HG03439 (cell line): Measurements from ENCODE around the gene UCHL5.
A peak's percentile ranks its signal among the peaks of the same experiment; 100 is the strongest.
"Not testable (repeated sequence)": the region's sequence is repeated elsewhere in the genome, so short reads cannot be mapped to it uniquely, and the experiment has no call there.

ENCODE experiments used
- ATAC-seq: cut with Tn5 transposase; IDR thresholded peaks from one replicate; pipeline ENCODE4 v1.9.1; 2021; ENCODE audit warnings: mild to moderate bottlenecking, moderate library complexity; ENCODE audit not compliant: unreplicated experiment

UCHL5 gene

DNA sequence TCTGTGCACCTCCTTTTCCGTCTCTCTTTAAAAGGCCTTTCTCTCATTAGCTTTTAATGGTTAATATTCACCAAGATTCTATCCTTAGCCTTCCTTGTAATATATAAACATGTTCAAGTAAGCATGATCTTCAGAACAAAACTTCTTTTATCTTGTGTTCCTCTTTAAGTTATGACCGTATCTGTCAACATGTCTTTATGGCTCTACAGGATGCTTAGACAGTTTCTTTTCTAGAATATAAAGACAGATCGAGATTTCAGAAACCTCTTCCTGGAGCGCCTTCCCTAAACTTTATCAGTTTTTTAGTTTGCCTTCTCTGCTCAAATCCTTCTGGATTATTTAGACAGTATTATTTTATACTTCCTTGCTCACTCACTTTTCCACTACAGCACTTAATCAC is 7.4 kb upstream of the UCHL5 start:
- ATAC-seq, result no peak

DNA sequence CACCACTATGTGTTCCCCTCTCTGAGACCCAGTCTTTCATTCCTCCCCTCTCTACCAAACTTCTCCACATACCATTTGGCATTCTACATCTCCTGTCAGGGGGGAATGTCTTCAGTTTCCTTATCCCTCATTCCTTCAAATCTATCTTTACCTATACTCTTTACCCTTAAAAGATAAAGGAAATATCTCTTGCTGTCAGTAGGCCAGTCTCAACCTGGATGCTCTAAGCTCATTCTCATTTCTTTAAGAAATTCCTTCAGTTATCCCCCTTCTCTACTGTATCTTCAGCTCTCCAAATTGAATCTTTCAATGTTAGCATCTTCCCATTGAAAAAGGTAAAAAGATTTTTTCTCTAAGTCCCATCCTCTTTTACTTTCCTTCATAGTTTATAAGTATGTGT is 6.8 kb upstream of the UCHL5 start:
- no peak for ATAC-seq

DNA sequence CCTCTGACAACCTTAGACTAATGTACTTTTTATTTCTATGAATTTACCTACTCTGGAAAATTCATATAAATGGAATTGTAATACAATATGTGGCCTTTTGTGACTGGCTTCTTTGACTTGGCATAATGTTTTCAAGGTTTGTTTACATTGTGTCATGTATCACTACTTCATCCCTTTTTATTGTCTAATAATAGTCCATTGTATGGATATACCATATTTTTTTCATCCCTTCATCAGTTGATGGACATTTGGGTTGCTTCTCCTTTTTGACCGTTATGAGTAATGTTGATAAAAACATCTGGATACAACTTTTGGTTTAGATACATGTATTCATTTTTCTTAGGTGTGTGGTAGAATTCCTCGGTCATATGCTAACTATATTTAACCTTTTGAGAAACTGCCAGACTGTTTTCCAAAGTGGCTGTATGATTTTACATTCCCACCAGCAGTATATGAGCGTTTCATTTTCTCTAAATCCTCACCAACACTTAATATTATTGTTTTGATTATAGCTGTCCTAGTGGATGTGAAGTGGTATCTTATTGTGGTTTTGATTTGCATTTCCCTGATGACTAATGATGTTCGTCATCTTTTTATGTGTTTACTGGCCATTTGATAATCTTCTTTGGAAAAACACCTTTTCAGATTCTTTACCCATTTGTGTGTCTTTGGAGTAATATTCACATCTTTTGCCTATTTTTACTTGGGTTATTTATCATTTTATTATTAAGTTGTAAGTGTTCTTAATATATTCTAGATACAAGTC is 3.7 kb upstream of the UCHL5 start:
- ATAC-seq, result no peak

DNA sequence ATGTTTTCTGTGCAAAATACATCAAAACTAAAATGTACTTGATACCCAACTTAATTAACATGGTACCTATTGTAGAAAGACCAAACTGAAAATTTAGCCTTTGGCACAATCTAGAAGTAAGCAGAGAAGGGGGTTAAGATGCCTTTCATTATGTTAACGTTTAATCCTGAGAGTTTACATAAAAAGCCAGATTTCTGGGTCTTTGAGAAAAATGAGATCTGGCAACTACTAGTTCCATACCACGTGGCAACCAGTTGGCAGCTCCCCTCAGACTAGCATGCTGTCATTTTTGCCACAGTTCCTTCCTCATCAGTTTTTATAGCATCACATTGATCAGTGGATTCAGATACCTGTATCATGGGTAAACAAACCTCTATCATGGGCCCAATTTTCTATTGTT is 1.8 kb upstream of the UCHL5 start:
- ATAC-seq, result no peak

DNA sequence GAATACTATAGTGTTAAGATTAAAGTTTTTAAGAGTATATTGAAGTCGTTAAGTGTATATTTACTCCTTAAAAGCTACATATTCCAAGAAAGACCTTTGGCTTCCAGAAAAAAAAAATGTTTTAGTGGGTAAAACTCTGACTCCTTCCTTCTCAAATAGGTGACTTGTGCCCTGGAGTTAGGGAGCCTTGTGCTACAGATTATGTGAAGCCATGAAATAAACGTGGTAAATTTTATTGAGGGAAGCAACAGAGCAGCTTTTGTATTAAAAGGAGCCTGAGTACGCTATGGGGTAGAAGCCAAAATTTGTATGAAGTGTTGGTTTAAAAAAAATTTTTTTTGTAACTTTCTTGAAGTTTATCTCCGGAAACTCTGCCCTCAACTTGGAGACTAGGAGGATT is 1.2 kb upstream of the UCHL5 start:
- no peak for ATAC-seq

DNA sequence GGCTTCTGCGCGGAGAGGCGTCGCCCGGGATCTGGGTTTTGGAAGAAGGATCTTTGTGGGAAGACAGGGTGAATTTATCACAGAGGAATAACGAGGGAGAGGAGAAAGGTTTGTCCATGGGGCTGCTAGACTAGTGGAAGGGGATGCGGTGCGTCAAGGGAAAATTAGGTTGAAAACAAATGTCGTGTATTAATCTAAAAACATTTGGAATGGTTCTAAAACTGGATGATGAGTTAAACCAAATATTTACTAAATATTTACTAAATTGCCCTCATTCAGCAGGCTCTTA is 899 bp upstream of the UCHL5 start:
- no peak for ATAC-seq

DNA sequence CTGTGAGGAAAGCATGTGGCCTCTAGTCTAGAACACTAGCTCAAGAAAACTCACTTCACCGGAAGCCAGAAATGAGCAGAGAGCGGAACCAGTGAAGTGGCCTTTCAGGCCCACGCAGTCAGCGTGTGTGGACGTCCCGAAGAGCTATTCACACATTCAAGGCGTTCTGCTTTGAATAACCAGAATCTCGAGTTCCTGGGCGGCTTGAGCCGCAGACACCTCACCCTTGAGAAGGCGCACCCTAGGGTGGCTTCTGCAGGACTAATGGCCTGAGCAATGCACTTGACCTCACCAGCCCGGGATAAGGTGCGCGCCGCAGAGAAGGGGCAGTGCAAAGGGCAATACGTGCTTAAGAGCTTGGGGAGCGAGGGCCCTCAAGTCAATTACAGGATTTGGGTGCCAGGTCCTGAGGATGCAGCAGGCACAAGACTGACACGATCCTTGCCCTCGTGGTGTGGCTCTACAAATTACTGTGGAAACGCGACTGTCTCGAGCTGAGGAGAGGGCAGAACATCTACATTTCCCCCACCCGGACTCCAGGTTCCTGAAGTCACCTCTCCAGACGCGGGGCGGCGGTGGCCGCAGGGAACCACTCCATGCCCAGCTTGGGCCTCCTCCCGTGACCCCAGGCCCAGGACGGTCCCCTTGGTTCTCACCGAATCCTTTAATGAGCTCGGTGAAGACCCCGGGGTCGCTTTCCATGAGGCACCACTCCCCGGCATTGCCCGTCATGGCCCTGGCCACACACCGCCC is 455 bp downstream of the UCHL5 start:
- peak; percentile 46 for ATAC-seq

DNA sequence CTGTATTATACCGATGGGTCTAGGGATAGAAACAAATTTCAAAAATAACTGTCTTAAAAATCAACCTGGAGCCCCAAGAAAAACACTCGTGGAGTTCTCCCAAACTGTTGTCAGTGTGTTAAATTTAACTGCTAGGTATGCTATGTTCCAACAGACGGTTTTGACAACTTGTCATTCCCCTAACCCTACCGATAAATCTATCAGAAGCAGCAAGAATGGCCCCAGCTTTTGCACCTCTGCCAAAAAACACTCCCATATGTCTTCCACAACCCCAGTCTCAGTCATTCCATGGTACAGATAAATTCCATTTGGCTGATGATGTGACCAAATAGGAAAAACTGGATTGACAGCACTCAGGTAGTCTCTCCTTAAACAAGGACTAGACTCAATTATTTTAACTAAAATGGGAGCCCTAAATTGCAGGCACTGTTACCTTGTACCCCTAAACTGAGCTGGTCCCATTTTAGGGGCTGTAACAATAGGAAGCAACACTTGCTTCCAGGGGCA is 4.9 kb downstream of the UCHL5 start:
- ATAC-seq, result no peak

DNA sequence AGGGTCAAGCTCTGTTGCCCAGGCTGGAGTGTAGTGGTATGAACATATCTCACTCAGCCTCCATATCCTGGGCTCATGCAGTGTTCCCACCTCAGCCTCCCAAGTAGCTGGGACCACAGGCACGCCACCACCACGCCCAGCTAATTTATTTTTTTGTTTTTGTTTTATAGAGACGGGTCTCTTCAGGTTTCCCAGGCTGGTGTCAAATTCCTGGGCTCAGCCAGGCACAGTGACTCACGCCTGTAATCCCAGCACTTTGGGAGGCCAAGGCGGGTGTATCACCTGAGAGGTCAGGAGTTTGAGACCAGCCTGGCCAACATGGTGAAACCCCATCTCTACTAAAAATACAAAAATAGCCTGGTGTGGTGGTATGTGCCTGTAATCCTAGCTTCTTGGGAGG is 10.2 kb downstream of the UCHL5 start:
- ATAC-seq, result not testable (repeated sequence)

DNA sequence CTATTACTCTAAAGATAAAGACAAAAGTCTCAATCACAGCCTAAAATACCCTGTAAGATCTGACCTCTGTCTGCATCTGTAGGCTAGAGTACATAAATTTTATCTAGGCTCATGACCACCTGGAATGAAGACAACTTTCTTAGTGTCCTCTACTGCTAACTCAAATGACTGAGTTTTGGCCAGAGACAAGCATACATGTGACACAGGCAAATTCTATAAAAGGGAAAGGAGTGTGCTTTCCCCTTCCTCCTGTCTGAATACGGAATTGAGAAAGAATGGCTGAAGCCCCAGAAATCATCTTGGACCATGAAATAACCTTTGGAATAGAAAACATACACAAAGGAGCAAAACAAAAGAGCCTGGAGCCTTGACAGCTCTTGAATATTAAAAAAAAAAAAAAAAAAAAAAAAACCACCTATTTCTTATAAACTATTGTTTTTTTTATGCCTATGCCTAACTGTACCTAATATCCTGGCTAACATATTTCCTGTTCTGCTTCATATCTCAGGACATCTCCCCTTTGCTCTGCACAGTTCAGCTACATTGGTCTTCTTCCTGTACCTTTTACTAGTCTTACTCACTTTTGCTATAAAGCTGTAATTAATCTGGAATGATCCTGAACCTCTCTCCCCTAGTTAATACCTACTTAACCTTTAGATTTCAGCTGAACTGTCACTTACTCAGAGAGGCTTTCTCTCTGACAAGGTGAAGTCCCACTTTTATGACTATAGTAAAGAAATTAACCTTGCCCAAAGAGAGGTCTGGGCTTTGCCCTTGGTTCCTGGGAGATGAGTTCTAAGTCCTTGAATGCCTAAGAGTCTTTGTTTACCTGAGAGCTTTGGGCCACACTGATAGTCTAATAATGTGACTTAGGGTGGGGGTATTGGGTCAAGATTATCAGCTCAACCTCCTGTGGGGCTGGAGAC is 16.1 kb downstream of the UCHL5 start:
- ATAC-seq, result no peak

DNA sequence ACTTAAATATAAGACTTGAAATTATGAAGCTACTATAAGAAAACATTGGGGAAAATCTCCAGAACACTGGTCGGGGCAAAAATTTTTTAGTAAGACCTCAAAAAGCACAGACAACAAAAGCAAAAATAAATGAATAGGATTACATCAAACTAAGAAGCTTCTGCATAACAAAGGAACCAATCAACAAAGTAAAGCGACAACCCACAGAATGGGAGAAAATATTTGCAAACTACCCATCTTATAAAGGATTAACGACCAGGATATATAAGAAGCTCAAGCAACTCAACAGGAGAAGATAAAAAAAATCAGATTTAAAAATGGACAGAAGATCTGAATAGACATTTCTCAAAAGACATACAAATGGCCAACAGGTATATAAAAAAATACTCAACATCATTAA is 19.1 kb downstream of the UCHL5 start:
- no peak for ATAC-seq

DNA sequence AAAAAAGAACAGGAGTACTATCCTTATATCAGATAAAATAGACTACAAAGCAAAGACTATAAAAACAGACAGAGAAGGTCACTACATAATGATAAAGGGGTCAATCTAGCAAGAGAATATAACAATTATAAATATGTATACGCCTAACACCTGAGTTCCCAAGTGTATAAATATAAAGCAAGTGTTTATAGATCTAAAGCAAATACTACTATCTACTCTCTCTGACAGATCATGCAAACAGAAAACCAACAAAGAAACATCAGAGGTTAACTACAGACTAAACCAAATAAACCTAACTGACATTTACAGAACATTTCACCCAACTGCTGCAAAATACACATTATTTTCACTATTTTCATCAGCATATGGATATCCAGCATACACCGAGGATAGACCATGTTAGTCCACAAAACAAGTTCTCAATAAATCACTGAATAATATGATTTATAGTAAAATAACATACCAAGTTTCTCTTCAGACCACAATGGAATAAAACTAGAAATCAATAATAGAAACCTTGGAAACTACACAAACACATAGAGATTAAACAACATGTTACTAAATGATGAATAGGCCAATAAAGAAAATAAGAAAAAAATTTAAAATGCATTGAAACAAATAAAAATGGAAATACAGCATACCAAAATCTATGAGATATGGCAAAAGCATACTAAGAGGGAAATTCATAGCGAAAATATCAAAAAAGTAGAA is 22.7 kb downstream of the UCHL5 start:
- ATAC-seq, result no peak

DNA sequence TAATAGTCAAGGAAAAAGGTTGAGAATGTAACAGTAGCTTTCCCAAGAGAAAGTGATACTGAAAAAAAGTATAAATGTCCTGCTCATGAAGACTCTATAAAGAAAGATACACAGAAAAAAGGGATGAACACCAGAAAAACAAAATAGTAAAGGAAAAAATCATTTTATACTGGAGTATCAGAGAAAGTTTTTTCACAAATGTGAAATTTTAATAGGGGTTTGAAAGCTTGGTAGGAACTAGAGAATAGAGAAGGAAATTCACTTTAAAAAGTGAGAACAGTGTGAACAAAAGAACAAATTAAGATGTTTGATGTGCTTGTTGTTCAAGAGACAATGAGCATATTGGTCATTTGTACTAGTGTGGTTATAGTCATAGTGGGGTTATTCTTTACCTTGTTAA is 25.6 kb downstream of the UCHL5 start:
- no peak for ATAC-seq

DNA sequence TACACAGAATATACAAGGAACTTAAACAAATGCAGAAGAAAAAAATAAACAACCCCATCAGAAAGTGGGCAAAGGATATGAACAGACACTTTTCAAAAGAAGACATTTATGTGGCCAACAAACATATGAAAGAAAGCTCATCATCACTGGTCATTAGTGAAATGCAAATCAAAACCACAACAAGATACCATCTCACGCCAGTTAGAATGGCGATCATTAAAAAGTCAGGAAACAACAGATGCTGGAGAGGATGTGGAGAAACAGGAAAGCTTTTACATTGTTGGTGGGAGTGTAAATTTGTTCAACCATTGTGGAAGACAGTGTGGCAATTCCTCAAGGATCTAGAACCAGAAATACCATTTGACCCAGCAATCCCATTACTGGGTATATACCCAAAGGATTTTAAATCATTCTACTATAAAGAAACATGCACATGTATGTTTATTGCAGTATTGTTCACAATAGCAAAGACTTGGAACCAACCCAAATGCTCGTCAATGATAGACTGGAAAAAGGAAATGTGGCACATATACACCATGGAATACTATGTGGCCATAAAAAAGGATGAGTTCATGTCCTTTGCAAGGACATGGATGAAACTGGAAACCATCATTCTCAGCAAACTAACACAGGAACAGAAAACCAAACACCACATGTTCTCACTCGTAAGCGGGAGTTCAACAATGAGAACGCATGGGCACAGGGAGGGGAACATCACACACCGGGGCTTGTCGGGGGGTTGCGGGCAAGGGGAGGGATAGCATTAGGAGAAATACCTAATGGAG is 26.3 kb downstream of the UCHL5 start:
- ATAC-seq, result not testable (repeated sequence)

DNA sequence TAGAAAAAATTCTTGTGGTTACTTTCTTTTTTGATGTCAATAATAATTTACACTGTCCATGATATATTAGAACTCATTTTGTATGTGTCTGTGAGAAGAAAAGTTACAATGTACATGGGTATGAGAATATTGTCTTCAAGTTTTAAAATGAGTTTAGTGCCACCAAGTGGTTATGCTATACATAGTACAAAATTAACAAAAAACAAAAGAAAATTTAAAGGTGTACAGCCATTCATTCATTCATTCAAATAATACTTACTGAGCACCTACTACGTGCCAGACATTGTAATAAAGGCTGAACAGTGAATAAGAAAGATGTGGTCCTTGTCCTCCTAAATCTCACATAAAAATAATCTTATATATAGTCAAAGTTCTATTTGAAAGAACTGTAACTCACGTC is 27.7 kb downstream of the UCHL5 start:
- no peak for ATAC-seq

DNA sequence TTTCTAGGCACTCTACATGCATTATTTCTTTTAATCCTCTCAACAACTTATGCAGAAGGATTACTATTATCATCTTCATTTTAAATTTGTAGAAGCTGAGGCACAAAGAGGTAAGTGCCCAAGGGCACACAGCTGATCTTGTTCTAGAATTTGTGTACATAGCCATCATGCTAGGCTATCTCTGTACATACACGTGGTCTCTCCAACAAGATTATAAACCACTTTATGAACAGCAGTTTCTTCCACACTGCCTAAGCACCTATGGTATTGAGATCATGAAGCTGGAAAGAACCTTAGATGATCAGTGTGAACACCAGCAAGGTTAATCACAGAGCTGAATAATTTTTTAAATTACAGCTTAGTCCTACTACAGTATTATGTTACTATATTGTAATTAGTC is 28.9 kb downstream of the UCHL5 start:
- no peak for ATAC-seq

DNA sequence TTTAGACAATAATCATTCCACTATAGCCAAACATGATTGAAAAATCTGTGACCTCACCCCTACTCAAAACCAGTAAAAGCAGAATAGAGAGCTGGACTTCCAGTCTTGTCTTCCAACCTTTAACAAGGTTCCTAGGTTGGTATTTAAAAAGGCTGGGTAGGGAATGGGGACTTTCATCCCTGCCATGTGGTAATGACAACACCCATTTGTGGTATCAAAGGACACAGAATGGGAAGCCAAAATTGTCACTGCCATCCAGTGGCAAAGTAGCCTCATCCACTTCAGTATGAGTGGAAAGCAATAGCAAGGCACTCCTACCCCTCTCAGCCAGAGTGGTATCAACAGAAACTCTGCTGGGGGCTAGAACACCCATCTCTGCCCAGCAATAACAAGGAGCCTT is 33.9 kb downstream of the UCHL5 start:
- no peak for ATAC-seq

DNA sequence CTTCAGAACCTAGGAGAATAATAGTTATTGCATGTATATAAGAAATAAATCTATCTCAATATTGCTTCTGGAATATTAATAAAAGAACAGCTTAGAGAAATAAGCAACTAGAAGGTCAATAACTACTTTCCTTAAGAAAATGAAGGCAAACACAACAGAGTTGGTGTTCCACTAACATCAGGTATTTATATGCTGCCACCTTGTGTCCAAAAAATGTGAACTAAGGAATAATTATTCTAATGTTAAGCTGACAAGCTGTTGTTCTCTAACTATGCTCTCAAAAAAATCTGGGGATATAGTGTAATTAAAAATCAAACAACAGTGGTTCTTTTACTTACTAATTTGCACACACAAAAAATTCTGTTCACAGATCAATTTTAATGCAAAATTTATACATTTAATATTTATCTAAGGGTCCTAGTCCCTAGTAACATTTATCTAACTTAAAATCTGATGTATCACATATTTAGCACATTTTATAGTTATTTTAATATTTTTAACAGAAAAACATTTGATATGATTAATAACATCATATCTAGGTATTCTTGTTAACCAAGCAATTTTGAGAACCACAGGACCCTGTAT is 39.6 kb downstream of the UCHL5 start:
- no peak for ATAC-seq

DNA sequence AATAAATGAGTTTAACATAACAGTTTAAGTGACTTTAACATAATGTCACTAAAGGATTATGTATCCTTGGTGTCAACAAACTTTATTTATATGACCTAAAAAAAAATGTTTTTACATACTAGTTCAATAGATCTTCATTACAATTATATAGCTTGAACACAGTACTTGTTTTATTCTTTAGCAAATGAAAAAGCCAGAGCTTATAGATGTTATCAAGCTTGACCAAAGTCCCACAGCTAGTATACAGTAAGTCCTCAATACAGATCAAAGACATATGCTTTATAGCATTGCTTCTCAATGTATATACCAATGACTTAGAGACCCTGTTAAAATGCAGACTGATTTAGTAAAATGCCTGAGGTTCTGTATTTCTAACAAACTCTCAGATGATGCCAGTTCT is 42.4 kb downstream of the UCHL5 start:
- ATAC-seq, result no peak

DNA sequence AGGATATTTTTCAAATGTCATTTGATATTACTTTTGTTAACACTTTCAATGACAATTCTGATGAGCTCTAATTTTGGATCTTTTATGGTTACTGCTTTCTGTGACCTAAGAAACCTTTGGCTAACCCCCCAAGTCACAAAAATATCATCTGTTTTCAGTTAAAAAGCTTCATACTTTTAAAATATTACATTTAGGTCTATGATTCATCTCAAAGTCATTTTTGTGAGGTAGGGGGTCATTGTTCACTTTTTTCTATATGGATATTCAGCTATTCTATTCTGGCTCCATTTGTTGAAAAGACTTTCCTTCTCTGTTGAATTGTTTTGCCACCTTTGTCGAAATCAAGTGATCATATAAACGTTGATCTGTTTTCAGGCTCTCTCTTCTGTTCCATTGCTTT is 44.8 kb downstream of the UCHL5 start:
- ATAC-seq, result no peak
